IPS DF 4.7 (cell line): Measurements from ENCODE around the gene NOS1AP.
"Not testable (repeated sequence)": the region's sequence is repeated elsewhere in the genome, so short reads cannot be mapped to it uniquely, and the experiment has no call there.

Source experiments
- DNase-seq: peaks from one replicate; pipeline ENCODE4 v3.0.0-alpha.2; 2013; ENCODE audit warnings: low spot score; ENCODE audit errors: extremely low read depth

NOS1AP gene

DNA sequence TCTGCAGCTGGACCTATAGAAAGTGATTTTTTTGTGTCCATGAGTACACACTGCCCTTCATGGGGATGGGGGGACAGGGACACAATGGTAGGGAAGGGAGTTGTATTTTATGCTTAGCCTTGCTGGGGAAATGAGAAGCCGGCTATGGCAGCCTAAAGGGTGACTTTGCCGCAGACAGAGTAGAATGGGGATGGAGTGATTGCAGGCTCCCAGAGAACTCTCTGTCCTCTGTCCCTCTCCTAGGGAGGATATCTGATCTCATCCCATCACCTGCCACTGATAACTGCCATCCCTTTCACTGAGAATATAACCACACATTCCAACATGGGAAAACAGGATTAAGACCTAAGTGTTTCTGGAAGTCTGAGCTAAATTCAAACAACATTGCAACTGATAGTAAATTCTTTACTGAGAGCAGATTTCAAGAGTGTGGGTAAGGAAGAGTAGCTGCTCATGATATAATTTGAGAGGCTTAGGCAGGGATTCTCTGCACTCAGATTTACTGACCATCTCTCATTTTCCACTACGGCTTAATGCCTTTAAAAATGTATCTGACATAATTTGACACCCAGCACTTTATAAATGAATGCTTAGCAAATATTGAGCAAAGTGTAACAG is 328.6 kb downstream of the NOS1AP start:
- DNase-seq: no peak

DNA sequence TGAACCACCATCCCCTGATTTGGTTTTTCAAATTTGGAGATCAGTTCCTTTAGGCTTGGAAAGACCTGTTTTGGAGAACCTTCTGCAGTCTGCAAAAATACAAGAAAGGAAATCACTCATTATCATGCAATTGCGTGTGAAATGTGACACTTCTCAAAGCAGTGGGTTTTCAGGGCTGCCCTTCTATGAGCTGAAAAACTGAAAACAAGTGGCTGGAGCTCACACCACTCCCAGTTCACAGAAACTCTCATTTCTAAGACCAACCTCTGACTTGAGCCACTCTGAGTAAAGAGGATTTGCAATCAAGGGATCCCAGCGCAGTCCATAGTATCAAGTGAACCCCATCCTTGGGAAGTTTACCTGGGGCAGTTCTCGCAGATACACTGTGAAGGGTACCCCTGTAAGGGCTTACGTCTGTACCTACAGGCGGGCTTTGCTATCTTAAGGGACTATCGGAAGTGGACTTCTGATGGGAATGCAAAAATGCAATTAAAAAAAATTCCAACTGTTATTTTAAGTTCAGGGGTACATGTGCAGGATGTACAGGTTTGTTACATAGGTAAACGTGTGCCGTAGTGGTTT is 329.6 kb downstream of the NOS1AP start:
- no peak for DNase-seq

DNA sequence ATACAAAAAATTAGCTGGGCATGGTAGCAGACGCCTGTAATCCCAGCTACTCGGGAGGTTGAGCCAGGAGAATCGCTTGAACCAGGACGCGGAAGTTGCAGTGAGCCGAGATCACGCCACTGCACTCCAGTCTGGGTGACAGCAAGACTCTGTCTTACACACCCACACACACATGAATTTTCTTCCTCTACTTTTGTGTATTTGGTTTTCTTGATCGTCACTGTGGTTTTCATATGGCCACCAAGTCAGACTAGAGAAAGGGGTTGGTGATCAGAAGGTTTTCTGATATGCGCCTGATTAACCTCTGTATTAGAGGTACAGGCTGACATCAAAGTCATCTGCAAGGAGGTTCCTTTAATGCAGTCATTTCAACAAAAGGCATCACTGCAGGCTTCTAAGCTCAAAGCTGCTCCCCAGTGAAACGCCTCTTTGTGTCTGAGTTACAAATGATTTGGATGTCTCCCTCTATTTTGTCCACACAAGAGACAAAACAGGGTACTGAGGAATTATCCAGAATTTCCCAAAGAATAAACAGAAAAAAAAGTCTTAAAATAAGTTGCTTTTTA is 331.4 kb downstream of the NOS1AP start:
- no peak for DNase-seq

DNA sequence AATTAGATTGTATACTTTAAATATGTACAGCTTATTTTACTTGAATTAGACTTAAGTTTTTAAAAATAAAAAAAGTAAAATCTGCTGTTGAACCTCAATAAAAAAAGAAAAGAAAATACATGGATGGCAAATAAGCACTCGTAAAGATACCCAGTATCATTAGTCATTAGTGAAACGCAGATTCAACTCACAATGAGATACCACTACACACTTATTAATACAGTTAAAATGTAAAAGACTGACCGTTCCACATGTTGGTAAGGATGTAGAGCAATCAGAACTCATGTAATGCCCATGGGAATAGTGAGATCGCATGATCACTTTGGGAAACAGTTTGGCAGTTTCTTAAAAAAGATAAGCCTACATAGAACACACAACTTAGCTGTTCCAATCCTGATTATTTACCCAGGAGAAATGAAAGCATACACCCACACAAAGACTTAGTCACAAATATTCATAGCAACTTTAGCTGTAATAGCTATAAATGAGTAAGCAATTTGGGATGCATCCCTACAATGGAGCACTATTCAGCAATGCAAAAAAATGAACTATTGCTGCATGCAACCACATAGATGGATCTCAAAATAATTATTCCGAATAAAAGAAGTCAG is 335.2 kb downstream of the NOS1AP start:
- no peak for DNase-seq

DNA sequence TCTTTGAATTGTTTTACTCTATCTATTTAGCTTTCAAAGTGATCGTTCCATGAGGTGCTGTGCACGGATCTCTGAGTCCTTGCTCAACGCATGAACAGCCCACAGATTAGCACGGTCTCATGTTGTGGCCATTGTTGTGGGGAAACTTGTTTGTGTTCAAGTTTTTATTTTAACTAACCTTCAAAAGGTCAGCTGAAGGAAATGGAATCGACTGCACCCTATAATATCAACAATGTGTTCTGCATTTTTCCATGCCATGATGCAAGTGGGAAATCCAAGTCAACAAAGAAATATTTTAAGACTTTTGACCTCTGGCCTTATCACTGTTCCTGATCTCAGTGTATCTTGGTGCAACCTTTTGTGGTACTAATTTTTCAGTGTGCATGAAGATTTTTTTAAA is 336.3 kb downstream of the NOS1AP start:
- DNase-seq: no peak

DNA sequence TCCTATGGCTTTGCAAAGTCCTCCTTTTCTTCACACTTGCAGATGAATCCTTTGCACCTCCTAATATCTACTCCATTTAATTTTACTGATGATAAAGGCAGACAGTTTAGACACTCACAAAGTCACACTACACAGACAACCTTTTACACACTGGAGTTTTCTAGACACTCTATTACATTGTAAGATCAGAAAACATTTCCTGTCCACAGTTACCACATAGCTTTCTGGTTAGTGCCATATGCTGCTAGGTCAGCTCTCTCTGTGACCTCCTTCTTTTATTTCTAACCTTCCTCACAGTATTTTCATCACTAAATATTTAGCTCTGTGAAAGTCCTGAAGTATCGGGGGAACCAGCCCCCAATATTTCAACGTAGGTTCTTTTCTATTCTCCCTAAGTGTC is 337.3 kb downstream of the NOS1AP start:
- no peak for DNase-seq

DNA sequence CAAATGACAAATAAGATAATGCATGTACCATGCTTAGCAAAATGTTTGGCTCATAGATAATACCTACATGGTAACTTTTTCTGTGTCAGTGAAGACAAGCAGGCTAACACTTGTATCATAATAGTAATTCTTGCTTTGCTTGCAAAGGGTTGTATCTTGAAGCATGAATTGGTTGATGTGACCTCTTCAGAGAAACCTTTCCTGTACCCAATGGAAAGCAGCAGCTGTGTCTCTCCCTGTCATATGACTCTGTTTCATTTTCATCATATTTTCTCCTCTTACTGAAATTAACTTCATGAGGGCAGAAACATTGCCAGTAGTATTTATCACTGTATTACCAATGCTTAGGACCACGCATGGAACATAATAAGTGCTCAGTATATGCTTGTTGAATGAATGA is 338.0 kb downstream of the NOS1AP start:
- no peak for DNase-seq

DNA sequence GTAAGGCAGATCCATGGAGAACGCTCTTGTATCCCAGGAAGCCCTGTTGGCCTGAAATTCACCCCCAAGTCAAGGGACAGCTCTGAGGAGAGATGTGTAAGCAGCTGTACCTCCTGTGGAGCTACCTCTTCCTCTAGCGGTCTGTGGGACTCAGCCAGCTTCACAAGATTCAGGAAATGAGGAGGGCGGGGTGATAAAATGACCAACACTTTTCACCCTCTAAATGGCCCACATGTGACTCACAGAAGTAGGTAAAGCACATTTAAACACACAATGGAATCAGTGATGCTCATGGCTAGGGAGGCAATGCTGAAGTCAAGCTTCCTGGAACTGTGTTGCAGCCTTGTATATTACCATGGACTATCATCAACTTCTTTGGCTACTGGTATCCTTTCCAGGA is 342.5 kb downstream of the NOS1AP start, which contains the start of gene SH2D1B:
SH2D1B (minus strand) TSS at position 135 of the 400 bp plus-strand sequence; CDS start at position 15, 120 bp downstream.
- no peak for DNase-seq

DNA sequence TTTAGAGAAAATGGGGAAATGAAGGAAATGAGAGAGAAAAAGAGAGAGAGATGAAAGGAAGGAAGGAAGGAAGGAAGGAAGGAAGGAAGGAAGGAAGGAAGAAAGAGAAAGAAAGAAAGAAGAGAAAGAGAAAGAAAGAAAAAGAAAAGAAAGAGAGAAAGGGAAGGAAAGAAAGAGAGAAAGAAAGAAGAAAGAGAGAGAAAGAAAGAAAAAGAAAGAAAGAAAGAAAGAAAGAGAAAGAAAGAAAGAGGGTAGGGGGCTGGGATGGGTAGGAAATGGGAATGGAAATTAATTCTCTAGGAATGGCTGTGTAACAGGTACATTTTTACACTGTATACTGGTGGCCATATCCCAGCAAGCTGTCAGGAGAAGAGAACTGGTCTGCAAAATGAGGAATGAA is 346.7 kb downstream of the NOS1AP start:
- DNase-seq: no peak

DNA sequence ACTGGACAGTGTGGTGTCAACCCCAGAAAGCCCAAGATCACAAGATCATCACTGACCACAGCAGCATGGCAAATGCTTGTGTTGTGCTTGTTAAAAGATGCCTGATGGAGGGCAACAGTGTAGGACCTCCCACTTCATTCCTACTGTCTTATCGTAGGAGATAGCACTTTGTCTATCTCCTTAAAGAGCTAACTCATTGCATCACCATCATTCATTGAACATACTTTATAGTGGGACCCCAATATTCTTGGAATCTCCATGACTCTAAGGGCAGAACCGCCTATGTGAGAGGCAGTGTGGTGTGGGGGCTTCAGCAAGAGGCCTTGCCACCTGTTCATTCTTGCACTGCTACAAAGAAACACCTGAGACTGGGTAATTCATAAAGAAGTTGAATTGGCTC is 347.4 kb downstream of the NOS1AP start:
- no peak for DNase-seq

DNA sequence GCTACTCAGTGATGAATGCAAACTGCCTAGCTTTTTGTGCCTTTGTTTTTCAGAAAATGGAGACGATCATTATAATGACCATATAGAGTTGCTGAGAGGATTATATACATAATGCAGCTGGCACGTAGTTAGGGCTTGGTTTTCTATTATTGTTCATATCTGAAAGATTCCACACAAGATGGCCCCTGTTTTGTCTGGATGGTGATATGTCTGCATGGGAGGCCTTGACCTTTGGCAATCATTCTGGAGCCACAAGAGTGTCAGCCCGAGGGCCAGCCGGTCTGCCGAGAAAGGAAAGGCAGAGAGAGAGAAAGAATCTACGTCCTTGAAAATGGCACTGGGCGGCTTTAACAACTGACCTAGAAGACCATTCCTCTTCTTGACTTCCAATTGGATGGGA is 348.2 kb downstream of the NOS1AP start:
- DNase-seq: no peak

DNA sequence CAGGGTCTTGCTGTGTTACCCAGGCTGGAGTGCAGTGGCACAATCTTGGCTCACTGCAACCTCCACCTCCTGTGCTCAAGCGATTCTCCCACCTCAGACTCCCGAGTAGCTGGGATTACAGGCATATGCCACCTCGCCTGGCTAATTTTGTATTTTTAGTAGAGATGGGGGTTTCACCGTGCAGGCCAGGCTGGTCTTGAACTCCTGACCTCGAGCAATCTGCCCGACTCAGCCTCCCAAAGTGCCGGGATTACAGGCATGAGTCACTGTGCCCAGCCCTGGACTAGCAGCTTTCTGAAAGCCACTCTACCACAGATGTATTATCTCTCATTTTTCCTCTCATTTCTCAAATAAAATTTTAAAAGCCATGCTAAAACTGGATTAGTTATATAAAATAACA is 349.1 kb downstream of the NOS1AP start:
- DNase-seq: not testable (repeated sequence)

DNA sequence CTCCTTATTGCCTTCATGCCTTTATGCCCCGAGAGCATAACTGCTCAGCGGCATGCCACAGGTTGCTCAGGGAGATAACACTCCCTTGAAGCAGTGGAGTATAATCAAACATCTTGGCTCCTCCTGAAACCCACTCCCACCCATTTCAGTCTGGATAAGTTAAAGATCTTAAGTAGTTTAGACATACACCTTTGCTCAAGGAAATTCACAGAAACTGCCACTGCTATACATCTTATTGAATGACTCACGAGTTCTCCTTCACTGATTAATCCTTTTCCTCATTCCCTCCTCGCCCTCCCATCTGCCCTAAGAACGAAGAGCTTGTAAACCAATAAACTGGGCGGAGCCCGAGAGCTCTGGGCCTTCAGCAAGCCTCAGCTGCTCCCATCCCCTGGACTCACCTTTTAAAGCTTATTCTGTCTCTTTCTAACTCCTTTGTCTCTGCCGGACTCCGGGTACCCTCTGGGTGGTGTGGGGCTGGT is 350.0 kb downstream of the NOS1AP start:
- not testable (repeated sequence) for DNase-seq
